Neural crest cell (in vitro differentiated cells): ENCODE measurements around the gene KRTAP9-9. TPM values are rescaled to one million over a fixed set of nuclear protein-coding genes. Genes with fewer than 3 reads are reported as not detected.

ENCODE experiments used
- DNase-seq: peaks from one replicate; pipeline ENCODE4 v3.0.0; 2021; ENCODE audit warnings: low read depth, mixed read lengths, low spot score
- H3K27ac Mint-ChIP-seq: one replicate; pipeline ENCODE4 v1.8.0; 2021; ENCODE audit warnings: mild to moderate bottlenecking, mixed read lengths; ENCODE audit not compliant: unreplicated experiment
- H3K27me3 Mint-ChIP-seq: 2 replicates; pipeline ENCODE4 v1.8.0; 2021; ENCODE audit warnings: low read depth, mild to moderate bottlenecking, mixed read lengths
- H3K36me3 Mint-ChIP-seq: 2 replicates; pipeline ENCODE4 v1.8.0; 2021; ENCODE audit warnings: low read depth, mild to moderate bottlenecking, mixed read lengths
- H3K4me1 Mint-ChIP-seq: 2 replicates; pipeline ENCODE4 v1.8.0; 2021; ENCODE audit warnings: mixed read lengths
- H3K4me3 Mint-ChIP-seq: one replicate; pipeline ENCODE4 v1.8.0; 2021; ENCODE audit warnings: mild to moderate bottlenecking, mixed read lengths
- H3K9me3 Mint-ChIP-seq: 2 replicates; pipeline ENCODE4 v1.8.0; 2021; ENCODE audit warnings: mixed read lengths
- CTCF ChIP-seq: fragments of 200-600 bp; sonication (generic); conservative IDR thresholded peaks from 2 replicates; pipeline ENCODE4 v1.5.0; 2021; ENCODE audit warnings: antibody characterized with exemption, mild to moderate bottlenecking
- total RNA-seq: library from RNA; stranded (reverse); gene quantifications from 2 replicates; pipeline ENCODE4 v1.2.1, GENCODE V29; 2021

The KRTAP9-9 gene
- total RNA-seq, 1 donor from 2014 or later: not detected

DNA sequence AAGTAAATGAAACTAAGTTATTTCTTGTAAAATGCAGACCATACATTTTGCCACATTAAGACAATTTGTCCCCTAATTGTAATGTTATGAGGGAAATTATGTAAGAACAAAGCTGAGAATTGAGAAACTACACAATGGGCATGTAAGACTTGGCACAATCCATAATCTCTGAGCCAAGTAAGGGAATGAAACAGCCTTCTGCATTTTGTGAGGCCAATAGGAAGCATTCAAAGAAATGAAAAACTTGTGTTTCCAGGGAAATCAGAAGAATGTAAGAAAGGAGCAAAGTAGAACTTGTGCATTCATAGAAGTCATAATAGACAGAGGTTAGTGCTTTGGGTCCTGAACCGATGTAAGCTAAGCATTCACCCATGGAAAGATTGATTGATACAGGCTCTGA lies 3.9 kb upstream of the KRTAP9-9 start:
- H3K27me3 Mint-ChIP-seq: peaks cover 91% of the 10 kb centered on the region
- no peak overlapping the region for H3K27ac Mint-ChIP-seq
- no peaks in the 10 kb centered on the region for H3K4me1 Mint-ChIP-seq
- DNase-seq: no peak
- no peak for TF ChIP-seq CTCF
- no peaks in the 10 kb centered on the region for H3K9me3 Mint-ChIP-seq
- H3K36me3 Mint-ChIP-seq: no peaks in the 10 kb centered on the region
- no peak overlapping the region for H3K4me3 Mint-ChIP-seq

- TF ChIP-seq CTCF: no peak
- H3K36me3 Mint-ChIP-seq: no peaks in the 10 kb centered on the region
Measured at GRCh38 chr17:41254861-41255260, 323 bp upstream of the KRTAP9-9 start.

GRCh38 chr17:41256291-41256685 lies 1.1 kb downstream of the KRTAP9-9 start:
- no peak for DNase-seq
- TF ChIP-seq CTCF: no peak
- Mint-ChIP-seq H3K27me3 (peaks cover 96% of the 10 kb centered on the region), H3K27ac (no peak overlapping the region), H3K4me3 (no peak overlapping the region), H3K36me3 (no peaks in the 10 kb centered on the region), H3K9me3 (peaks cover 6% of the 10 kb centered on the region), H3K4me1 (no peaks in the 10 kb centered on the region)

More at GRCh38 chr17:41254861-41255260, 323 bp upstream of the KRTAP9-9 start:
- peaks cover 96% of the 10 kb centered on the region for H3K27me3 Mint-ChIP-seq
- H3K9me3 Mint-ChIP-seq: peaks cover 1% of the 10 kb centered on the region
- no peak overlapping the region for H3K27ac Mint-ChIP-seq
- no peaks in the 10 kb centered on the region for H3K4me1 Mint-ChIP-seq
- no peak overlapping the region for H3K4me3 Mint-ChIP-seq
- DNase-seq: no peak

DNA sequence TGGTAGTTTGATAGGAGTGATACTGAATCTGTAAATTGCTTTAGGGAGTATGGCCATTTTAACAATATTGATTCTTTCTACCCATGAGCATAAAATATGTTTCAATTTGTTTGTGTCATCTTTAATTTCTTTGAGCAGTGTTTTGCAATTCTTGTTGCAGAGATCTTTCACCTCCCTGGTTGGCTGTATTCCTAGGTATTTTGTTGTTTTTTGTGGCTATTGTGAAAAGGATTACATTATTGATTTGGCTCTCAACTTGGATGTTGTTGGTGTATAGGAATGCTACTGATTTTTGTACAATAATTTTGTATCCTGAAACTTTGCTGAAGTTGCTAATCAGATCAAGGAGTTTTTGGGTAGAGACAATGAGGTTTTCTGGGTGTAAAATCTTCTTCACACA lies 3.2 kb downstream of the KRTAP9-9 start:
- Mint-ChIP-seq H3K27me3 (peaks cover 95% of the 10 kb centered on the region), H3K27ac (no peak overlapping the region)
- no peak for TF ChIP-seq CTCF

GRCh38 chr17:41263212-41263611 lies 8.0 kb downstream of the KRTAP9-9 start:
- DNase-seq: no peak
- H3K9me3 Mint-ChIP-seq: peaks cover 6% of the 10 kb centered on the region
- H3K27me3 Mint-ChIP-seq: peaks cover 67% of the 10 kb centered on the region
- no peak overlapping the region for H3K27ac Mint-ChIP-seq
- H3K4me3 Mint-ChIP-seq: no peak overlapping the region
- H3K4me1 Mint-ChIP-seq: no peaks in the 10 kb centered on the region
- no peak for TF ChIP-seq CTCF
- H3K36me3 Mint-ChIP-seq: no peaks in the 10 kb centered on the region

More for the DNA sequence above, 3.2 kb downstream of the KRTAP9-9 start:
- no peaks in the 10 kb centered on the region for H3K4me1 Mint-ChIP-seq
- H3K9me3 Mint-ChIP-seq: peaks cover 6% of the 10 kb centered on the region
- H3K36me3 Mint-ChIP-seq: no peaks in the 10 kb centered on the region
- H3K4me3 Mint-ChIP-seq: no peak overlapping the region
- DNase-seq: no peak

- H3K27me3 Mint-ChIP-seq: peaks cover 53% of the 10 kb centered on the region
- no peak for DNase-seq
- TF ChIP-seq CTCF: no peak
- H3K9me3 Mint-ChIP-seq: peaks cover 6% of the 10 kb centered on the region
- H3K36me3 Mint-ChIP-seq: no peaks in the 10 kb centered on the region
- H3K27ac Mint-ChIP-seq: no peak overlapping the region
- no peaks in the 10 kb centered on the region for H3K4me1 Mint-ChIP-seq
- no peak overlapping the region for H3K4me3 Mint-ChIP-seq
Measured at GRCh38 chr17:41264599-41264998, 9.4 kb downstream of the KRTAP9-9 start.
